BJ (cell line): ENCODE measurements around the gene SYT9. TPM values are rescaled to one million over a fixed set of nuclear protein-coding genes. Genes with fewer than 3 reads are reported as not detected.

Experiments used
- CTCF ChIA-PET: fragments of 350-600 bp; formaldehyde crosslinking; extraction: SDS; loops from one replicate; lab custom pipeline; 2021; ENCODE audit warnings: antibody characterized with exemption, inconsistent platforms; lab: Yijun Ruan, JAX
- POLR2A ChIA-PET: fragments of 300-600 bp; sonication (Branson Sonifier 250); formaldehyde crosslinking; extraction: SDS; loops from one replicate; lab custom pipeline; 2021; ENCODE audit warnings: antibody characterized with exemption; lab: Charles Lee
- DNase-seq: peaks from one replicate; pipeline ENCODE4 v3.0.0-alpha.2; 2011; ENCODE audit warnings: low read depth
- H3K27me3 ChIP-seq: 2 replicates; pipeline ENCODE4 v1.6.0; 2011; ENCODE audit warnings: low read length; ENCODE audit not compliant: control insufficient read depth, insufficient read depth
- H3K36me3 ChIP-seq: 2 replicates; pipeline ENCODE4 v1.5.1; 2011; ENCODE audit warnings: low read length; ENCODE audit not compliant: control insufficient read depth, insufficient read depth
- H3K4me3 ChIP-seq: 2 replicates; pipeline ENCODE4 v1.5.1; 2011; ENCODE audit warnings: low read depth, mild to moderate bottlenecking, control low read depth, low read length
- CTCF ChIP-seq: IDR thresholded peaks from 2 replicates; pipeline ENCODE4 v1.5.1; 2011; ENCODE audit warnings: low read depth, mild to moderate bottlenecking, control low read depth, inconsistent platforms, low read length, moderate library complexity; ENCODE audit not compliant: insufficient read depth
- polyA plus RNA-seq: library from polyadenylated mRNA; depleted of rRNA; stranded (reverse); fragments of >200 nt; gene quantifications from 2 replicates; pipeline ENCODE4 v1.2.3, GENCODE V29; 2011

The SYT9 gene
- polyA plus RNA-seq, 1 experiment, result not detected

- Histone ChIP-seq H3K36me3 (no peaks in the 10 kb centered on the region), H3K4me3 (no peak overlapping the region), H3K27me3 (peaks cover 2% of the 10 kb centered on the region)
- DNase-seq, result no peak
- no peak for TF ChIP-seq CTCF
- ChIA-PET POLR2A (no interaction called here), CTCF (no interaction called here)
These were observed 96.1 kb downstream of the SYT9 start for GRCh38 chr11:7347611-7348431.

GRCh38 chr11:7348432-7349304 lies 97.0 kb downstream of the SYT9 start:
- CTCF ChIA-PET, result interaction anchor here (1.1 kb wide), 1 partner anchor 251 kb away, joined by 3 read pairs; no protein-coding TSS in a partner anchor
- H3K36me3 ChIP-seq, result no peaks in the 10 kb centered on the region
- peaks cover 2% of the 10 kb centered on the region for H3K27me3 ChIP-seq
- POLR2A ChIA-PET, result no interaction called here
- peak; percentile 9 for DNase-seq
- H3K4me3 ChIP-seq, result no peak overlapping the region
- TF ChIP-seq CTCF, result no peak

GRCh38 chr11:7351228-7351627 lies 99.5 kb downstream of the SYT9 start:
- CTCF ChIA-PET, result interaction anchor here (1.0 to 6.5 kb wide), 2 partner anchors 90 to 314 kb away, joined by 3 to 66 read pairs; no protein-coding TSS in a partner anchor

GRCh38 chr11:7353100-7353499 lies 101.4 kb downstream of the SYT9 start:
- ChIA-PET POLR2A (no interaction called here), CTCF (interaction anchor here (0.7 to 6.5 kb wide), 12 partner anchors 11 to 342 kb away, joined by 3 to 66 read pairs (median 3); no protein-coding TSS in a partner anchor)
- DNase-seq, result no peak
- Histone ChIP-seq H3K4me3 (no peak overlapping the region), H3K27me3 (no peaks in the 10 kb centered on the region; the same call in 1 of the 2 replicates), H3K36me3 (no peaks in the 10 kb centered on the region)
- peak; percentile 68 for TF ChIP-seq CTCF

More at GRCh38 chr11:7351228-7351627, 99.5 kb downstream of the SYT9 start:
- Histone ChIP-seq H3K4me3 (no peak overlapping the region), H3K36me3 (no peaks in the 10 kb centered on the region), H3K27me3 (peaks cover 2% of the 10 kb centered on the region)
- POLR2A ChIA-PET, result no interaction called here
- TF ChIP-seq CTCF, result no peak
- DNase-seq, result no peak

- CTCF ChIA-PET, result interaction anchor here (1.0 kb wide), 1 partner anchor 12 kb away, joined by 3 read pairs; no protein-coding TSS in a partner anchor
- DNase-seq, result no peak
- no peak overlapping the region for H3K4me3 ChIP-seq
- POLR2A ChIA-PET, result no interaction called here
- no peaks in the 10 kb centered on the region for H3K36me3 ChIP-seq
- H3K27me3 ChIP-seq, result no peaks in the 10 kb centered on the region
- no peak for TF ChIP-seq CTCF
These were observed 113.0 kb downstream of the SYT9 start for GRCh38 chr11:7364660-7365059.
